WTC11 (cell line): ENCODE measurements around the gene CCS.

Experiments
- ATF2 ChIP-seq: sonication (generic); formaldehyde crosslinking; IDR thresholded peaks from 2 replicates; pipeline ENCODE4 v1.8.1; 2022; ENCODE audit warnings: low read depth, missing genetic modification reagents, borderline replicate concordance
- CBFB ChIP-seq: sonication (generic); formaldehyde crosslinking; IDR thresholded peaks from 2 replicates; pipeline ENCODE4 v1.8.1; 2022; ENCODE audit warnings: mild to moderate bottlenecking, low read depth, missing genetic modification reagents
- CTCF ChIP-seq: fragments of 200-600 bp; IDR thresholded peaks from 2 replicates; pipeline ENCODE4 v1.8.0; 2022; ENCODE audit warnings: antibody characterized with exemption
- ETV6 ChIP-seq: sonication (generic); formaldehyde crosslinking; IDR thresholded peaks from 2 replicates; pipeline ENCODE4 v1.8.1; 2022; ENCODE audit warnings: mild to moderate bottlenecking, missing genetic modification reagents
- KAT7 ChIP-seq: sonication (generic); formaldehyde crosslinking; IDR thresholded peaks from 2 replicates; pipeline ENCODE4 v1.8.1; 2023; ENCODE audit warnings: missing genetic modification reagents, mild to moderate bottlenecking, borderline replicate concordance
- MAX ChIP-seq: sonication (generic); formaldehyde crosslinking; IDR thresholded peaks from 2 replicates; pipeline ENCODE4 v1.8.0; 2022; ENCODE audit warnings: mild to moderate bottlenecking, missing genetic modification reagents
- NFATC4 ChIP-seq: fragments of 250-450 bp; sonication (Bioruptor Pico); IDR thresholded peaks from 2 replicates; pipeline ENCODE4 v1.9.0; 2021; ENCODE audit warnings: mild to moderate bottlenecking
- NFYB ChIP-seq: sonication (generic); formaldehyde crosslinking; conservative IDR thresholded peaks from 2 replicates; pipeline ENCODE4 v1.8.0; 2022; ENCODE audit warnings: low read depth, missing genetic modification reagents
- NR2C2 ChIP-seq: sonication (generic); formaldehyde crosslinking; IDR thresholded peaks from 2 replicates; pipeline ENCODE4 v1.8.0; 2022; ENCODE audit warnings: mild to moderate bottlenecking, missing genetic modification reagents
- RELA ChIP-seq: sonication (generic); formaldehyde crosslinking; IDR thresholded peaks from 2 replicates; pipeline ENCODE4 v1.8.1; 2022; ENCODE audit warnings: missing genetic modification reagents, mild to moderate bottlenecking, borderline replicate concordance
- SP1 ChIP-seq: sonication (generic); formaldehyde crosslinking; conservative IDR thresholded peaks from 2 replicates; pipeline ENCODE4 v1.8.1; 2022; ENCODE audit warnings: missing genetic modification reagents
- TCF7 ChIP-seq: sonication (generic); formaldehyde crosslinking; IDR thresholded peaks from 2 replicates; pipeline ENCODE4 v1.8.0; 2022; ENCODE audit warnings: mild to moderate bottlenecking, low read depth, missing genetic modification reagents, moderate library complexity
- TF ChIP-seq, protein P1 (sequence below): sonication (generic); formaldehyde crosslinking; IDR thresholded peaks from 2 replicates; pipeline ENCODE4 v1.8.0; 2022; ENCODE audit warnings: mild to moderate bottlenecking, missing genetic modification reagents

DNA sequence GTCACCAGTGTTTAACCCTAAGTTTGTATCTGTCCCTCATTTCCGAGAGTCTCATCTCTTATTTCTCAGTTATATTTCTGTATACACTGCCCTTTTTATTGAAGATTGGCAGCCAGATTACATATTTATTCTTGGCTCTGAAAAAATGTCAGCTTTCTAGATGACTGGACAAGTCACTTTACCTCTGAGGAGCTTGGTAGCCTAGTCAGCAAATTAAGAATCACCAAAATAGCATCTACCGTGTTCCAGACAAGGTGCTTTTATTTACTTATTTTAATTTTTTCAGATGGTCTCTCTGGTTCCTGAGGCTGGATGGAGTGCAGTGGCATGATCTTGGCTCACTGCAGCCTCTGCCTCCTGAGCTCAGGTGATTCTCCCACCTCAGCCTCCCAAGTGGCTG lies 40.0 kb downstream of the CCS start:
- no peak for TF ChIP-seq CTCF
- no peak for TF ChIP-seq CBFB
- no peak for TF ChIP-seq TCF7 (CRISPR knock-in tag)
- TF ChIP-seq ATF2 = no peak
- TF ChIP-seq NFATC4 (CRISPR knock-in tag) = no peak
- TF ChIP-seq, protein P1, sequence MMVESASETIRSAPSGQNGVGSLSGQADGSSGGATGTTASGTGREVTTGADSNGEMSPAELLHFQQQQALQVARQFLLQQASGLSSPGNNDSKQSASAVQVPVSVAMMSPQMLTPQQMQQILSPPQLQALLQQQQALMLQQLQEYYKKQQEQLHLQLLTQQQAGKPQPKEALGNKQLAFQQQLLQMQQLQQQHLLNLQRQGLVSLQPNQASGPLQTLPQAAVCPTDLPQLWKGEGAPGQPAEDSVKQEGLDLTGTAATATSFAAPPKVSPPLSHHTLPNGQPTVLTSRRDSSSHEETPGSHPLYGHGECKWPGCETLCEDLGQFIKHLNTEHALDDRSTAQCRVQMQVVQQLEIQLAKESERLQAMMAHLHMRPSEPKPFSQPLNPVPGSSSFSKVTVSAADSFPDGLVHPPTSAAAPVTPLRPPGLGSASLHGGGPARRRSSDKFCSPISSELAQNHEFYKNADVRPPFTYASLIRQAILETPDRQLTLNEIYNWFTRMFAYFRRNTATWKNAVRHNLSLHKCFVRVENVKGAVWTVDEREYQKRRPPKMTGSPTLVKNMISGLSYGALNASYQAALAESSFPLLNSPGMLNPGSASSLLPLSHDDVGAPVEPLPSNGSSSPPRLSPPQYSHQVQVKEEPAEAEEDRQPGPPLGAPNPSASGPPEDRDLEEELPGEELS (CRISPR knock-in tag) = no peak
- TF ChIP-seq NFYB (CRISPR knock-in tag) = no peak
- no peak for TF ChIP-seq ETV6 (CRISPR knock-in tag)
- TF ChIP-seq KAT7 = no peak
- TF ChIP-seq RELA (CRISPR knock-in tag) = no peak
- TF ChIP-seq NR2C2 (CRISPR knock-in tag) = no peak
- TF ChIP-seq MAX (CRISPR knock-in tag) = no peak
- no peak for TF ChIP-seq SP1
